SKM-1 (cell line): Measurements from ENCODE around the gene ARHGEF7.

Experiments used
- DNase-seq: peaks from one replicate; lab custom pipeline; 2025; ENCODE audit not compliant: unreplicated experiment; lab: John Stamatoyannopoulos, UW

Gene ARHGEF7

DNA sequence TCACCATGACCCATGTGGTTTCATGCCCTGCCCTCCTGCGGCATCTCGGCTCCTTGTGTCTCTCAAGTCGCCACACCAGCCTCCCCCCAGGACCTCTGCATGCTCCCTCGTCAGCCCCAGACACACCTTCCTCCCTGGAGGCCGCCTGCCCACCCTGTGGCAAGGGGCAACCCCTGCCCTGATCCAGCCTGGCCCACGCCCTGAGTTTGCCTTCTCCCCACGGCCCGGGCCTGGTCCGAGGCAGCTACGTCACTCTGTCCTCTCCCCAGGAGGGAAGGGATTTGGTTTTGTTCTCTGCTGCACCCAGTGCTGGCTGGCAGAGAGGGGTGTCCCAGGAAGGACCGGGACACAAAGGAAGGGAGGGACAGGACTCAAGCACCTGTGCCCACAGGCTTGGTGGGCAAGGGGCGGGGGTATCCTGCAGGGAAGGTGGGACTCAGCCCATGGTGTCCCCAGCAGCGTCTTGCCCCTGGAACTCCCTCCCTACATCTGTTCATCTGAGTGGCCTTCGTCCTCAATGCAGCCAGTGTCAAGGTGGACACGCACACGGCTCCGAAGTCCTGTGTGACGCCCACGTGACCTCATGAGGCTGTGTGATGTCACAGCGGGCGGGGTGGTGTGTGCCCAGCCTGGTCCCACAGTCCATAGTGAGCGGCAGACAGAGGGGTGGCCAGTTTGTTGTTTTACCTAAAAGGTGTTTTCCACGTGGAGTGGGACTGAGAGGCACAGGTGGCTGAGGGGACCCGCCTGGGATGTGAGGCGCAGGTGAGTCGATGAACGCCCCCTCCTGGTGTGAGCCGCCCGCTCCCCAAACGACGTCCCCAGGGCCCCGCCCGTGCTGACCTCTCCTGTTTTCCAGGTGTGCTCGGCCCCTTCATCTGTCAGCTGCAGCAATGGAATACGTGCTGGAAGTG is 205.1 kb downstream of the ARHGEF7 start, which contains the start of gene TEX29:
TSS of gene TEX29 (plus strand) at position 645 of the 914 bp plus-strand sequence. CDS start at position 894, 249 bp downstream.
- DNase-seq = no peak

DNA sequence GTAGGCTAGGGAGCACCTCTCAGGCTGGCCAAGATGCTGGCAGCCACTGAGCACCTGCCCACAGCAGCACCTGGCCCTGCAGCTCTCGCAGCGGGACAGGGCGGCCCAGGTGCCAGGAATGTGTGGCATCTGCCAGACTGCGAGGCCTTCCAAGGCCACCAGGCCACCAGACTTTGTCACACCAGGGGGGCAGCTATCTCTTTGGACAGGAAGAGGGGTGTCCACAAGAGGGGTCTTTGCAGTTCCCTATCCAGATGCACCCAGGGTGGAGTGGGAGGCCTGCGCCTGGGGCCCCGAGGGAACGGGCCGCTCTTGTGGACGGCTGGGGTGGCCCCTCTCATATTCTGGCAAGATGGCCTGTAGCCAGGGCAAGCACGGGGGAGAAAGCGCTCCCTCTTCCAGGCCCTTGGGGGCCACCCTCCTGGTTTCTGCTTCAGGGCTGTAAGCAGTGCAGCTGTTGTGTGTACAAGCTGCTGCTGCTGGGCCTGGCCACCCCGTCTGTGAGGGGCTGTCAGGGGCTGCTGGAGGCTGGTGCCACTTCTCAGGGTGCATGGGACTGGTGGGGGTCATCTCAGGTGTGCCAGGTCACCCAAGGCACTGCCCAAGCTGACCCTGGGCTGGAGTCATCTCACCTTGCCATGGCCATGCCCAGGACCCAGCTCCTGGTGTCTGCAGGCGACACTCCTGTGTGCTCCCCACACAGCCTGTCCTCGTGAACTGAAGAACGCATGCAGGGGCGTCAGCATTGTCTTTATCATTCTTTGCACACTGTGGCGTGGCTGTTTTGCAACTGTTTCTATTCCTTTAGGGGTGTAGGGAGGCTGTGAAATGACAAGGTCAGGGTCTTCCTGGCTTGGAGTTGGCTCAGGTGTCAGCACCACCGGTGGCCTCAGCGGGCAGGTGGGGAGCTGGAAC is 207.1 kb downstream of the ARHGEF7 start:
- DNase-seq = no peak

DNA sequence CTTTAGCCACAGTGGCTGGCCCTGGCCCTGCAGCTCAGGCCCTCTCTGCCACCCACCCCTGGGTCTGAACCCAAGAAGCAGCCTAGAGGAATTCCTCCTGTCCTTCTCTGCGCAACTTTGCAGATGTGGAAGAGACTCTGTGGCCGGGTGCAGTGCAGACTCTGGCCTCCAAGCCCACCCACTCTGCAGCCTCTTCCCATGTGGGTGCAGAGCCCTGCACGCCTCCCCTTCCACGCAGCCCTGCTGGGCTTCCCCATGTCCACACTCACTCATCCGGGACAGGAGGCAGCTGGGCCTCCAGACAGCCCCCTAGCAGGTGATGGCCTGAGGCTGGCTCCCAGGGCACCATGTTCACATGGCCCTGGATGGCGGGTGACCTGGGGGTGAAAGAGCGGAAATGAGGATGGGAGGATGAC is 207.8 kb downstream of the ARHGEF7 start:
- DNase-seq = no peak

DNA sequence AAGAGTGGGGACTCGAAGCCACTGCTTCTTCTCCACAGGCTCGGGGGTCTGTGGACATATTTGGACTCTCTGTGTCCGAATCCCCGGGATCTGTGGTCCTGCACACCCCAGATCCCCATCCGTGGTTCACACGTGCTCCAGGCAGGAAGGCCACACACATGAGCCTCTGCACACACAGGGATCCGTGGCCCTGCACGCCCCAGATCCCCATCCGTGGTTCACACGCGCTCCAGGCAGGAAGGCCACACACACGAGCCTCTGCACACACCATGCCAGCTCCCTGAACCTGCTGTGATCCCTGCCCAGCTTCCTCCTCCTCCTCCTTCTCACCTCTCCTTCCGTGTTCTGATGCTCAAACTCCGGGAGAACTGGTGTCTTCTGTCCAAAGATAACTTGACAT is 208.4 kb downstream of the ARHGEF7 start:
- DNase-seq = no peak

DNA sequence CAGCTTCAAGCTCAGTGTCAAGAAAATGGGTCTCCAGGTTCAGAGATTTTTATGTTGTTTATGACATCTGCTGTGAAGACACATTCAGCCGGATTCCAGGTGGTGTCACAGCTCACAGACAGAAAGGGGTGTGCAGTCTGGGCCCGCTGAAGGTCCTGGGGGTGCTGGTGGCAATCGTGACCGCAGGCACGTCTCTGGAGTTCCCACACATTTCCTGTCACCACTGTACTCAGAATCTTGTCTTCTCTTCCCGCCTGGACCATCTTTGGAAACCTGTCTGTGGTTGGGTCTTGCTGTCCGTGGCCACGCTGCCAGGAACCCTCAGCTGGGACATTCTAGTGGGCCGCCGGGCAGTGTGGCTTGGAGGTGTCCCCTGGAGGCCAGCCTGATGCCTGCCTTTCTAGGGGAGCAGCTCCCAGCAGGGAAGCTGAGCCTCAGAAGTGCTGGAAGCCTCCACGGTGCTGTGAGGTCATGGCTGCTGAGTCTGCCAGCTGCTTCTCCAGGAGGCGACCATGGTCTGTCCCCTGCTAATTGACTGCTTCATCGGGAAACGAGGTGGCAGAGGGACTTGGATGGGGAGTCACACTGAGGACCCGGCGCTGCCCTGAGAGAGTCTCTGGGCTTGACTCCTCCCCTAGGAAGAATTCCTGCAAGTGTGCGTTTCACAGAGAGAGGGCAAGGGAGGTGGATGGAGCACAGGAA is 209.0 kb downstream of the ARHGEF7 start:
- no peak for DNase-seq

DNA sequence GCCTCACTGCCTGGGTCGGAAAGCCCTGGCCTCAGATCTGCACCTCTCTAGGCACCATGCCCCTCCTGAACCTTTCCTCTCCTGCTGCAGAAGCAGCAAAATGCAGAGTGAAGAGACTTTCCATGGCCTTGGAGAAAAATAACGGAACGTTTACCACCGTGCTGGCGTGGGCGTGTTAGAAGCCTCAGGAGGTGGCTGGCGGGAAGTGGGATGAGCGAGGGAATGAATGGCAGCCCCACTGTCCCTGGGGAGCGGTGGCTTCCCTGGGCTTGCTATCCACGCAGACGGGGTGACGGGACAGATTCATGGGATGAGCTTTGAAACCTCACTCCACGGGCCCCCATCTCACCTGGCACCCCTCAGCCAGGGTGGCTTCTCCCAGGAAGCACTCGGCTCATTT is 209.6 kb downstream of the ARHGEF7 start:
- DNase-seq = no peak

DNA sequence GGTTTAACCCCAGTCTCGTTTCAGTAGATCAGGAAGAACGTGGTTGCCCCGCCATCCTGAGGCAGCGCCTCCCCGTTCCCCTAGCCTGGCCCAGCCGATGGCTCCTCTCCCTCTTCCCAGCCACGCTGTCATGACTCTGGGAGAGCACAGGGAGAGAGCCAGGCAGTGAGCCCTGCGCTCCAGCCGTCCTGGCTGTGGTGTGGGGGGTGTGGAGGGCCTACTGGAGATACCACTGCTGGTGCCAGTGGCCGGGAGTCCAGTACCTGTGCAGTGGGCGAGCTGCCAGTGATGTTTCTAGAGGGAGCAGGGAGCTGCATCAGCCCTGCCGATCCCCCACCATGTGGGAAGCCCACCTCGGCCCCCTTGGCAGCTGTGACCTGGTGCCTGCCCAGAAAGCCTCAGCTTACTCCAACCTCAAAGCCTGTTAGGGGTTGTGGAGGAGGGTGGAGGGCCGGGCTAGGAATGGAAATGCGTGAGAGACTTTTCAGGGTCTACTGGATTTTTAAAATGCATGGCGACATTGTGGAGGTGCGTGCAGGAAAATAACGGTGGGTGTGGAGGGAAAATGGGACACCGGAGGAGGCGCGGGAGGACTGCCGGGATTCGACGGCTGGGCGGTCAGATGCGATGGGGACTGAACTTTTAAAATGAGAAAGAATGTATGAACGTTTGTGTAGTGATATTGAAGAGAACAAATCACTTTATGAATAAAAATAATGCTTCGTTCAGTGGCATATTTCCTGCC is 210.2 kb downstream of the ARHGEF7 start:
- no peak for DNase-seq

DNA sequence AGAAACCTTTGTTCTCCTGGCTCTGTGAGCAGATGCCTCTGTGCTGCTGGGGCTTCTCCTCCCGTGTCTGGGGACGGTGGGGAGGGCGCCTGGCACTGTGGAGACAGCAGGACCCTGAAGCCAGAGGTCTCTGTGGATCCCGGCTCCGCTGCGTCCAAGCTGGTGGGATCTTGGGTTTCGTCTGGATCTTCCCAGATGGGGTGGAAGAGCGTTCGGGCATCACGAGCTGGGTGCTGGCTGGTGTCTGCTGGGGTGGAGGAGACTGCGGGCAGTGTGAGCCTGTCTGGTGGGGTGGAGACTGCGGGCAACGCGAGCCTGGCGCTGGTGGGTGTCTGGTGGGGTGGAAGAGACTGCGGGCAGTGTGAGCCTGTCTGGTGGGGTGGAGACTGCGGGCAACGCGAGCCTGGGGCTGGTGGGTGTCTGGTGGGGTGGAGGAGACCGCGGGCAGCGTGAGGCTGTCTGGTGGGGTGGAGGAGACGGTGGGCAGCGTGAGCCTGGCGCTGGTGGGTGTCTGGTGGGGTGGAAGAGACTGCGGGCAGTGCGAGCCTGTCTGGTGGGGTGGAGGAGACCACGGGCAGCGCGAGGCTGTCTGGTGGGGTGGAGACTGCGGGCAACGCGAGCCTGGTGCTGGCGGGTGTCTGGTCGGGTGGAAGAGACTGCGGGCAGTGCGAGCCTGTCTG is 211.0 kb downstream of the ARHGEF7 start:
- DNase-seq = no peak

DNA sequence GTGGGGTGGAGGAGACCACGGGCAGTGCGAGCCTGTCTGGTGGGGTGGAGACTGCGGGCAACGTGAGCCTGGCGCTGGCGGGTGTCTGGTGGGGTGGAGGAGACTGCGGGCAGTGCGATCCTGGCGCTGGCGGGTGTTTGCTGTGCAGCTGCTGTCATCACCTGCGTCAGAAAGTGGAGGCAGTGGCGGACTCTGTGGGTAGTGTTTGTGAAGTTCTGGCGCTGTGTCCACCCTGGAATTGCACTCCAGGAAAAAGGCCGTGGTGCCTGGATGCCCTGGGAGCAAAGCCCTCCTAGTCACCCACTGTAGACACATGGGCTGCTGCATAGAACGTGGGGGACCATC is 211.5 kb downstream of the ARHGEF7 start:
- no peak for DNase-seq

DNA sequence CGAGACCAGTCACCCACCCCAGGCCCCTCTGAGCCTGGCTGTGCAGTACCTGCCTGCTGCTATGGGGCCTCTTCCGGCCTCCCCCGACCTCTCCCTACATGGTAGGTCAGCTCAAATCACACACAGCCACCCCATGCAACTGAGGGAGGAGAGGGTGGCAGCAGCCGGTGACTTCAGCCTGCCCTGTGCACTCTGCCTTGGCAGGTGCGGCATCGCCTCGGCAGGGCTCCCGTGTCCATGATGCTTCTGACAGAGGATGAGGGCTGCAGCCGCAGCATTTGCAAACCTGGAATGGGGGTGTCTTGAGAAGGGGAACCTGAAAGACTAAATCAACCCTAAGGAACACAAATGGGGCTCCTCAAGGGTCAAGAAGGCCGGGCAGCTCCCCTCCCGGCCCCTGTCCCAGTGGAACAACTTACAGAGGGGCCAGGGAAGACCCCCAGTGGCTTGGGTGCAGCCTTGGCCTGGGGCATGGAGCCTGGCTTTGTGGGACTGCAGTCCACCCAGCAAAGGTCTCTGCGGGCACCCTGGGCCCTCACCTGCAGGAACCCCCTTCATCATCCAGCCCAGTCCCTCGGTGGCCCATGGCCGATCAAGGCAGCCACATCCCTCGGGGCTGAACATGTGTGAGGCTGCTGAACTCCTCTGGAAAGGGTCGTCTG is 212.0 kb downstream of the ARHGEF7 start:
- no peak for DNase-seq

DNA sequence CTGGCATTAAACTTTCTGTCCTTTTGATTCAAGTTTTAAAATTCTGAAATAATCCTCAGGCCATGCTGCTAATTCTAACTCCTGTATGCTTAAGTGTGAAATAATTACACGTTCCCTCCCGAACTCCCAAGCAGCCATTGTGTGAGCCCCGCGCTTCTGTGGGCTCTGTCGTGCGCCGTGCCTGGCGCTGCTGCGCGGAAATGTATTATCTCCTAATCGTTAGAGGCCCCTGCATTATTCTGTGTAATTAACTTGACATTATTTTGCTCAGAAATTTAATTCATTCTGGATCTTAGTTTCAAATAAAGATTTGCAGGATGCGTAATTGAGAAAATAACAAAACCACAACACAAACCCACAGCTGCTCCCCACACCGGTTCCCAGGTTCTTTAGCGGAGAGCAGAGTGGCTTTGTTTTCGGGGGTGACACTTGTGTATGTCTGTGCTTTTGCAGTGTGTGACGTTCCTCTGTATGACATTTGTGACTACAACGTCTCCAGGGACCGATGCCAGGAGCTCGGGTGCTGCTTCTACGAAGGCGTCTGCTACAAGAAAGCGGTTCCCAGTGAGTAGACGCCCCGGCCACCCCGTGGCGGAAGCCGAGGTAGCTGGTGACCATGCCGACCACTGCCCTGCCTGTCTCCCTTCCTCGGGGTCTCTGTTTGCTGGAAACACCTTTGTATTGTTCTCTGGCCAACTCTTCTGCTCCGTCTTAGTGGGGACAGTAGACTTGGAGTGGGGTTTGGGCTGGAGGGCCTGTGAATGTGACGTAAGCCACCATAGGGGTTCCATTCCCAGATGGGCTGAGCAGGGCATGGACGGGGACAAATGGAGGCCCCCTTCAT is 212.8 kb downstream of the ARHGEF7 start:
- no peak for DNase-seq

DNA sequence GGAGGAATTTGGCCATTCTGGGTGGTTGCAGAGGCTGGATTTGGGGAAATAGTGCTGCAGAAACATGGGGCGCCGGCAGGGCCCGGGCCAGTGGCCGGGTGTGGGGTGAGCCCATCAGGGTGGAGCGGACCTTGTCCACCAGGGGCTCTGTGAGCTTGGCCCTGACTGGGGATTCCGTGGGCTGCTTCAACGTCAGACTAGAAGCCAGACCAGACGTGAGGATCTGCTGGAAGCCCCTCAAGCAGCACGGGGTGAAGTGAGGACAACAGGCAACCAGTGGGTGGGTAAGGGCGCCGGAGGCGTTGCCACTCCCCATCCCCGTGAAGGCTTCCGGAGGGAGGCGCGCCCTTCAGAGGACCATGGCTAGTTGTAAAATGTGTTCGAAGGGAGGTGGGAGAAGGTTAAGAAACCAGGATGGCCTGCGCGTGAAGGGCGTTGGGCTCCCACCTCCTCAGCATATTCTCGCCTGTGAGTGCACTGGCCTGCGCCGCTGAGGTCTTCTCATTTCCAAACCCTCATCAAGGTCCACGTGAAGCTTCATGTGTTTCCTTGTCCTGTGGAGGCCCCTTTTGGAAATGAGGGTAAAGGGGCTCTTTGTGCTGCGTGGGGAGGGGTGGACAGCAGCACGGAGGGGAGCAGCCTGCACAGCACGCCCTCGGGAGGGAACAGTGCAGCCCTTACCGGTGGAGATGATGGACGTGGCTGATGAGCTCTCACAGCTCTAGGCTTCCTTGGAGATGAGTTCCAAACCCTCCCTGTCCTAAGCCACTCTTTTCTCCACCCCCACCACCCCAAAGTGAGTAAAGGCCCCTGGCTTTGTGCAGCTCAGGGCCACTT is 213.7 kb downstream of the ARHGEF7 start:
- DNase-seq = no peak

DNA sequence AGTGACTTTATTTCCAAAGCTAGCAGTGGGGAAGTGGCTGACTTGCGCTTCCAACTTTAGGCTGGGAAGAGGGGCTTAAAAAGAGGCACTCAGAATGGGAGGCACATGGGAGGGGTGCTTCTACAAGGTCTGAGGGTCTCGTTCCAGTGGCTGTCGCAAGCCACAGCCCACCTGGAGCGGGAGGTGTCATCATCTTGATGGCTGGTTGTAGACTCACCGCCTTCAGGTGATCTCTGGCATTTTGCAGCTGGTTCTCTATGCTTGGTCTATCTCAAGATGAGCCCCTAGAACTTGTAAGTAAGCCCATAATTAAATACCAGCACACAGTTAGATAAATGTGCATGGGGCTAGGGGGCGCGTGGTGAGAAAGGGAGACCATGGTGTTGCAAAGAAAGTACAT is 214.5 kb downstream of the ARHGEF7 start:
- DNase-seq = no peak

DNA sequence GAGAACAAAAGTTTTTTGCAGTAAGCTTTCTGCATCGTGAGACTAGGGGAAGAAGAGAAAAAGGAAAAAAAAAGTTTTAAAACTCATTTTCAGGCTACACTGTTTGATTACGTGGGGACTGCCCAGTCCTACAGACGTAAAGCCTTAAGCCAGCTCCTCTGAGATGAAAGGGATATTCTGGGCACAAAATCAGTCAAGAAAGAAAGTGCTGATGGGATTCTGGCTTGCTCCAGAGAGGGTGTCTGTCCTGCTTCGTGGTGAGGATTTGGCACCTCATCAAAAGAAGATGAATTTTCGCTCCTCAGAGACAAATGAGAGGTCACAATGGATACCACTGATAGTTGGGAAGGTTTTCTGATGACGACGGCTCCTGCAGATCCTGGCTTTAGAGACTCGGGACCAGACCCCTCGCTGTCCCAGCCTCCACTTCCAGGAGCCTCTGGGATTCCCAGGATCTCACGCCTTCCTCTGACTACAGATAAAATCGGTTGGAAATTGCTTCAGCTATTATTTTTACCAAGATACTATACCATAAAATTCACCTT is 215.0 kb downstream of the ARHGEF7 start:
- no peak for DNase-seq

DNA sequence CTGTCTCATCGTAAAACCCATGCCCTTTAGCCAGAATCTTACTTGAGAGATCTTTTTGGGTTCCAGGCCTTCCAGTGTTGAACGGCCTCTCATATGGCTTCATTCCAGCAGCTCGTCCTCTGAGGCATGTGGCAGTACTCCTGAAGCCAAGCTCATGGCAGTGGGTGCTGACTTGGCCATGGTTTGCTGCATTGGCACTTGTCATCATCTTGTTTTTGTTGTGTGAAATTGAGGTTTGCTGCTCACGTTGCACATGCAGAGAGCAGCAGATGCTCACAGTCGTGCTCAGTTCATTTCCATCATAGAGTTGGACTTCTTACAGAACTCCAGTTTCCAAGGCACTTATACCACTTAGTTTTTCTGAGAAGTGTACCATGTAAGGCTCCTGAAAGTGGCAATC is 220.2 kb downstream of the ARHGEF7 start:
- no peak for DNase-seq

DNA sequence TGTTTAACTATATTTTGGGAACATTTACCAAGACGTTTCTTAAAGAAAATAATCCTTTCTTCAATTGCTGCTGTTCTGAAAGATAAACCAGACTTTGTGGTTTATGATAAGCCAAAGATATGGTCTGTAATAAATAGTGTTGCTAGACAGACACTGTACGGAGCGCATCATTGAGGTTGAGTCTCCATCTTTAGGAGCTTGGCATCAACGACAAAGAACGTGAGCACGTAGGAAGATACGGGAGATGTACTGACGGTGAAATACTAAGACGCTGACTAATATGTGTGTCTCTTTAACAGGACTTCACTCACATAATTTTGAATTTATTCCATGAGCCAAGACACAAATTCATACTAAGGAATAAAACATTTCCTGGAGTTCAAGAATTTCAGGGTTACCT is 221.6 kb downstream of the ARHGEF7 start:
- DNase-seq = no peak

DNA sequence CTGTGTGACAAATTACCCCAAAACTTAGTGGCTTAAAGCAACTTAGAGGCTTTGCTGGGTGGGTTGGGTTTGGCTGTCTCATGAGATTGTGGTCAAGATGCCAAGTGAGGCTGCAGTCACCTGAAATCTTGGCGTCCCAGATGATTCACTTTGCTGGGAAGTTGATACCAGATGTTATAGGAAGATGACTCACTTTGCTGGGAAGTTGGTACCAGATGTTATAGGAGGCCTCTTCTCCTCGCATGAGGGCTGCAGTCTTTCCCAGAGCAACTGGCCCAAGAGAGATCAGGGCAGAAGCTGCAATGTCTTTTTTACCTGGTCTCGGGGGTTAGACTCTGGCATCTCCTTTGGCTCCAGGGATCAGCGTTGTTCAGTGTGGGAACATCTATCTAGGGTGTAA is 222.1 kb downstream of the ARHGEF7 start:
- DNase-seq = no peak
